MM.1S (cell line): Measurements from ENCODE around the gene FHDC1.

Experiments used
- CTCF ChIP-seq: fragments of 300-600 bp; sonication (generic); IDR thresholded peaks from 2 replicates; pipeline ENCODE4 v1.5.1; 2016; ENCODE audit warnings: antibody characterized with exemption, low read length, mixed read lengths
- EZH2 ChIP-seq: fragments of 300-600 bp; sonication (generic); optimal IDR thresholded peaks from 2 replicates; pipeline ENCODE3; 2017; ENCODE audit warnings: low read depth, mild to moderate bottlenecking, antibody characterized with exemption, low read length, mixed read lengths
- EZH2phosphoT487 ChIP-seq: fragments of 300-600 bp; sonication (generic); IDR thresholded peaks from 2 replicates; pipeline ENCODE4 v1.6.1; 2018; ENCODE audit warnings: antibody characterized with exemption, low read length

GRCh38 chr4:152903658-152904057 lies 32.5 kb upstream of the FHDC1 start:
- TF ChIP-seq CTCF: no peak
- TF ChIP-seq EZH2: no peak
- TF ChIP-seq EZH2phosphoT487: no peak
